HUES6 (cell line): Measurements from ENCODE around the gene LRCOL1.

Experiments
- H3K27ac ChIP-seq: 2 replicates; pipeline ENCODE4 v1.7.0; 2013; ENCODE audit warnings: low read depth, mild to moderate bottlenecking, low read length, inconsistent platforms
- H3K27me3 ChIP-seq: 2 replicates; pipeline ENCODE4 v1.6.1; 2013; ENCODE audit warnings: low read length; ENCODE audit not compliant: control insufficient read depth, insufficient read depth
- H3K36me3 ChIP-seq: 2 replicates; pipeline ENCODE4 v1.6.1; 2013; ENCODE audit warnings: low read length; ENCODE audit not compliant: control insufficient read depth, insufficient read depth
- H3K4me1 ChIP-seq: 2 replicates; pipeline ENCODE4 v1.6.1; 2013; ENCODE audit warnings: low read length; ENCODE audit not compliant: control insufficient read depth, insufficient read depth
- H3K4me3 ChIP-seq: 2 replicates; pipeline ENCODE4 v1.5.1; 2013; ENCODE audit warnings: low read depth, low read length
- H3K9ac ChIP-seq: one replicate; pipeline ENCODE4 v1.6.1; 2013; ENCODE audit warnings: mild to moderate bottlenecking, low read length
- H3K9me3 ChIP-seq: 2 replicates; pipeline ENCODE4 v1.6.1; 2013; ENCODE audit warnings: low read depth, low read length; ENCODE audit not compliant: control insufficient read depth, insufficient read depth

Gene LRCOL1

GRCh38 chr12:132577191-132577920, 33.0 kb downstream of the LRCOL1 start:
- no peak overlapping the region for H3K9ac ChIP-seq
- no peak overlapping the region for H3K4me3 ChIP-seq
- peaks cover 25% of the 10 kb centered on the region for H3K27me3 ChIP-seq
- peaks cover 52% of the 10 kb centered on the region for H3K36me3 ChIP-seq
- no peaks in the 10 kb centered on the region for H3K4me1 ChIP-seq
- H3K27ac ChIP-seq: no peak overlapping the region
- no peaks in the 10 kb centered on the region for H3K9me3 ChIP-seq

DNA sequence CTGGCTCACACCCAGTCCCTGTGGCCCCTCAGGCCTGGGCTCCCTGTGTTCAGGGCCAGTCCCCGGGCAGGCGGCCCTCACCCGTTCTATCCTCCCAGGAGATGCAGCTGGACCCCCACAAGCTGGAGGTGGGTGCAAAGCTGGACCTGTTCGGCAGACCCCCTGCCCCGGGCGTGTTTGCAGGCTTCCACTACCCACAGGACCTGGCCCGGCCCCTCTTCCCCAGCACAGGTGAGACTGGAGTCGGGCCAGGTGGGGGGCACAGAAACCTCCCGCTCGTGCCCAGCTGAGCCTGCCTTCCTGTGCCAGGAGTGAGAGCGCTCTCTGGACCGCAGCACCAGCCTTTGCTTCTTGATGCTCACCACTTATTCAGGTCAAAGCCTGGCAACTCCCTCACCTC, 33.7 kb downstream of the LRCOL1 start:
- peaks cover 57% of the 10 kb centered on the region for H3K36me3 ChIP-seq
- no peak overlapping the region for H3K4me3 ChIP-seq
- H3K9me3 ChIP-seq: no peaks in the 10 kb centered on the region
- no peak overlapping the region for H3K27ac ChIP-seq
- H3K27me3 ChIP-seq: peaks cover 19% of the 10 kb centered on the region; the same call in 1 of the 2 replicates
- no peak overlapping the region for H3K9ac ChIP-seq
- no peaks in the 10 kb centered on the region for H3K4me1 ChIP-seq

- Histone ChIP-seq H3K9ac (no peak overlapping the region), H3K4me1 (no peaks in the 10 kb centered on the region), H3K4me3 (no peak overlapping the region), H3K27me3 (peaks cover 9% of the 10 kb centered on the region; the same call in 1 of the 2 replicates), H3K27ac (no peak overlapping the region), H3K9me3 (no peaks in the 10 kb centered on the region), H3K36me3 (peaks cover 62% of the 10 kb centered on the region)
Measured at GRCh38 chr12:132575661-132576060, 34.7 kb downstream of the LRCOL1 start.

GRCh38 chr12:132574271-132574996, 35.9 kb downstream of the LRCOL1 start:
- H3K9ac ChIP-seq: no peak overlapping the region

DNA sequence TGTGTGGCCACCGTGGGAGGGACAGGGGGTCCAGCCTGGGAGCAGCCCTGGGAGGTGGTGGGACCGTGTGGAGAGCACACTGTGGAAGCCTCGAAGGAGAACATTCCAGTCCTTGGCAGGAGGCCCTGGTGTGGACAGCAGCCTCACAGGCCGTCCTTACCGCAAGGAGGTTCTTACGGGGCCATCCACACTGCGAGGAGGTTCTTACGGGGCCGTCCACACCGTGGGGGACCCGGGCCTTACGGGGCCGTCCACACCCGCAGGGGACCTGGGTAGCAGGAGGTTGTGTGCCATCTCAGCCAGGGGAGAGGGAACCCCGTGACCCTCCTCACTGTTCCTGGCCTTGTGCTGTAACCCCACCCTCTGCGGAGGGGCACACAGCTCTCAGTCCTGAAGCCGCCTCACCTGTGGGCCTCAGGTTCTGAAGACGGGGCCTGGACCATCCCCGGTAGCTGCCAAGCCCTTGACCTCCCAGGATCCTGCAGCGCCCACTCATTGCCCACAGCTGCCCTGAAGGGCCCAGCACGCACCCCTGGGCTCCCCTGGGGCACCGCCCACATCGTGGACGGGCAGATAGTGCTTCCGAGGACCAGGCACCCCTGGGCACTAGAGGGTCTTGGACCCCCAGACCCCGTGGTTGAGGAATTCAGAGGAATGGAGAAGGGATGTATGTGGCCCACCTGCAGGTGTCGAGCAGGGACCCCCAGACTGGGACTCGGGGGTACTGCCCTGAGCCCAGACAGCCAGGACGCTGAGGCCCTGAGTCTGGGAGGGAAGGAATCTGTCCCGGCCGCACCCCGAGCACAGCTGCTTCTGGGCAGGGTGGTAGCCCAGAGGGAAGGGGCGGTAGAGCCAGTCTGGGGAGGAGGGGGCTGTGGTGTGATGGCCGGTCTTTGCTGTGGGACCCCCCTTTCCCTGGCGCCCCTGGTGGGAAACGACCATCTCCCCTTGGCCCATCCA, 37.3 kb downstream of the LRCOL1 start:
- peaks cover 74% of the 10 kb centered on the region for H3K36me3 ChIP-seq
- H3K4me3 ChIP-seq: no peak overlapping the region
- H3K27me3 ChIP-seq: peaks cover 4% of the 10 kb centered on the region; the same call in 1 of the 2 replicates
- H3K9ac ChIP-seq: no peak overlapping the region
- H3K4me1 ChIP-seq: no peaks in the 10 kb centered on the region
- no peaks in the 10 kb centered on the region for H3K9me3 ChIP-seq
- H3K27ac ChIP-seq: no peak overlapping the region

More at GRCh38 chr12:132574271-132574996, 35.9 kb downstream of the LRCOL1 start:
- Histone ChIP-seq H3K4me1 (no peaks in the 10 kb centered on the region), H3K4me3 (no peak overlapping the region), H3K27ac (no peak overlapping the region), H3K27me3 (peaks cover 4% of the 10 kb centered on the region; the same call in 1 of the 2 replicates), H3K9me3 (no peaks in the 10 kb centered on the region), H3K36me3 (peaks cover 68% of the 10 kb centered on the region)

GRCh38 chr12:132572106-132572505, 38.3 kb downstream of the LRCOL1 start:
- H3K27ac ChIP-seq: no peak overlapping the region
- no peaks in the 10 kb centered on the region; the same call in 1 of the 2 replicates for H3K27me3 ChIP-seq
- H3K4me1 ChIP-seq: no peaks in the 10 kb centered on the region
- no peak overlapping the region for H3K9ac ChIP-seq
- H3K36me3 ChIP-seq: peaks cover 67% of the 10 kb centered on the region
- H3K4me3 ChIP-seq: no peak overlapping the region
- H3K9me3 ChIP-seq: no peaks in the 10 kb centered on the region

DNA sequence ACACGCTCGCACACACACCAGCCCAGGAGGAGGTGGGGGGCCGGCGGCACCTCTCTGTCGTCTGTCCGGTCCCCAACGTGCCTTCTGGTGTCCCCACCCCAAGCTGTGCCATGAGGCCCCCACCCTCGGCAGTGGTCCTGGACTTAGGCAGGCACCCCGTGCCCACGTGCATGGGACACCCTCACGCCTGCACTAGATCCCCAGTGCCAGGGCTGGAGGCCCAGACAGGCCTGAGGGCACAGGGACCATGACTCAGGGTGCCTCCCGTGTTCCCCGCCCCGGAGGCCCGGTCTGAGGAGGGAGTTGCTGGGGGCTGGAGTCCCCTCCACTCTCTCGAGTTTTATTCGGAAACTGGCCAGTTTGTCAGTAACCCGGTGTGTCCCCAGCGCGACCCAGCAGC, 38.8 kb downstream of the LRCOL1 start:
- no peaks in the 10 kb centered on the region for H3K4me1 ChIP-seq
- no peak overlapping the region for H3K27ac ChIP-seq
- no peaks in the 10 kb centered on the region; the same call in 1 of the 2 replicates for H3K27me3 ChIP-seq
- peaks cover 63% of the 10 kb centered on the region for H3K36me3 ChIP-seq
- H3K4me3 ChIP-seq: no peak overlapping the region
- no peaks in the 10 kb centered on the region for H3K9me3 ChIP-seq
- H3K9ac ChIP-seq: no peak overlapping the region

GRCh38 chr12:132571051-132571450, 39.3 kb downstream of the LRCOL1 start:
- Histone ChIP-seq H3K4me3 (no peak overlapping the region), H3K4me1 (no peaks in the 10 kb centered on the region), H3K27ac (no peak overlapping the region), H3K27me3 (no peaks in the 10 kb centered on the region; the same call in 1 of the 2 replicates), H3K9ac (no peak overlapping the region), H3K36me3 (peaks cover 62% of the 10 kb centered on the region), H3K9me3 (no peaks in the 10 kb centered on the region)

GRCh38 chr12:132570635-132571034, 39.7 kb downstream of the LRCOL1 start:
- Histone ChIP-seq H3K36me3 (peaks cover 59% of the 10 kb centered on the region), H3K9me3 (no peaks in the 10 kb centered on the region), H3K27me3 (no peaks in the 10 kb centered on the region; the same call in 1 of the 2 replicates), H3K4me1 (no peaks in the 10 kb centered on the region), H3K4me3 (no peak overlapping the region), H3K27ac (no peak overlapping the region), H3K9ac (no peak overlapping the region)

DNA sequence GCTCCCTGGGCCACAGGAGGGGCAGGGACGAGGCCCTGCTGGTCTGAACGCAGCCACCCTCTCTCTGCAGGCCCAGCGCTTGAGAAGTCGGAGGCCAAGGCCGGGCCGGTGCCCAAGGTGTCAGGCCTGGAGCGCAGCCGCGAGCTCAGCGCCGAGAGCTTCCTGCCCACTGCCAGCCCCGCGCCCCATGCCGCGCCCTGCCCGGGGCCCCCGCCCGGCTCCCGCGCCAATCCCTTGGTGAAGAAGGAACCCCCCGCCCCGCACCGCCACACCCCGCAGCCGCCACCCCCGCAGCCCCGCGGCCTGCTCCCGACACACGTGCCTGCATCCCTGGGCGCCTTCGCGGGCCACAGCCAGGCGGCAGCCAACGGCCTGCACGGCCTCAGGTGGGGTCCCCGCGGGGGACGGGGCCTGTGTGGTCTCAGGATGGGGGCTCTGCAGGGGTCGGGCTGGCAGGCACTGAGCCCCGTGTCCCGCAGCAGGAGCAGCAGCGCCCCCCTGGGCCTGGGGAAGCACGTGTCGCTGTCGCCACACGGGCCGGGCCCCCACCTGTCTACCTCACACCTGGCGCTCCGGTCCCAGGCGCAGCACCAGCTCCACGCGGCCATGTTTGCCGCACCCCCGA, 40.4 kb downstream of the LRCOL1 start:
- Histone ChIP-seq H3K4me1 (no peaks in the 10 kb centered on the region), H3K36me3 (peaks cover 60% of the 10 kb centered on the region), H3K9me3 (no peaks in the 10 kb centered on the region), H3K27ac (no peak overlapping the region), H3K4me3 (no peak overlapping the region), H3K9ac (no peak overlapping the region), H3K27me3 (no peaks in the 10 kb centered on the region; the same call in 1 of the 2 replicates)
